Measurements from ENCODE around the gene NFKBIZ. TPM values are rescaled to one million over a fixed set of nuclear protein-coding genes. Genes with fewer than 3 reads are reported as not detected.
"Not testable (repeated sequence)": the region's sequence is repeated elsewhere in the genome, so short reads cannot be mapped to it uniquely, and the experiment has no call there.

Gene NFKBIZ
- total and polyA plus RNA-seq, 2 donors (not counting 1 experiment from before 2014, with no cell fraction given) = 14.7 to 38.8 TPM

DNA sequence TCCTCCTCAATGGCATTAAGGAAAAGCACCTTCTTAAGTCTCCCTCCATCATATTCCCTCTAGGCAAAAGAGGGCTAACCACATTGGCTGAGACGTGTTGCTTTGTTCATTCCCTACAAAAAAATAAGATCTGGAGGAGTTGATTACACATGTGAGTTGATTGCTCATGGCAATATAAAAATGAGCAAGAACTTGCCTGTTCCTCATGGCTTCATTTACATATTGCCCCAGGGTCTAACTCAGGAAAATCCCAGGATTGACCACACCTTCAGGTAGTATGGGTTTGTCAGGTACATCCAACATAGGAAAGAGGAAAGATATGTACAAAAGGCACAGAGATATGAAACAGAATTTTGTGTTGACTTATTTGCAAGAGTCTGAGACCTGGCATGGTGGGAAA, 35.5 kb downstream of the NFKBIZ start:
- H3K4me2 ChIP-seq (ENCODE audit: extremely low read depth, insufficient read depth, low read length) = no peak overlapping the region
- no peak overlapping the region for H3K9ac ChIP-seq (ENCODE audit: insufficient read depth, low read length)
- H2AFZ ChIP-seq (ENCODE audit: low read length) = no peak overlapping the region
- H3K4me3 ChIP-seq (replicated peaks in 1 of 4; ENCODE audit: control extremely low read depth in 1 of 4, insufficient read depth in 1 of 4, low read depth in 3 of 4, low read length in 4 of 4) = no peak overlapping the region
- H3K27me3 ChIP-seq (ENCODE audit: control insufficient read depth, insufficient read depth, low read length) = no peaks in the 10 kb centered on the region
- H3K4me1 ChIP-seq (ENCODE audit: control insufficient read depth, extremely low read depth, insufficient read depth, low read length) = no peaks in the 10 kb centered on the region
- no peaks in the 10 kb centered on the region for H3K9me3 ChIP-seq (ENCODE audit: control insufficient read depth, insufficient read depth, low read depth, low read length)
- DNase-seq (ENCODE audit: low read depth in 2 of 2) = no peak
- H3K79me2 ChIP-seq (ENCODE audit: control insufficient read depth, insufficient read depth, low read length) = no peaks in the 10 kb centered on the region
- no peaks in the 10 kb centered on the region for H4K20me1 ChIP-seq (ENCODE audit: control insufficient read depth, extremely low read depth, insufficient read depth, low read length)
- TF ChIP-seq EZH2 (IDR thresholded peaks at IDR 0.05; ENCODE audit: low read length, missing control alignments) = no peak
- TF ChIP-seq, protein P1, sequence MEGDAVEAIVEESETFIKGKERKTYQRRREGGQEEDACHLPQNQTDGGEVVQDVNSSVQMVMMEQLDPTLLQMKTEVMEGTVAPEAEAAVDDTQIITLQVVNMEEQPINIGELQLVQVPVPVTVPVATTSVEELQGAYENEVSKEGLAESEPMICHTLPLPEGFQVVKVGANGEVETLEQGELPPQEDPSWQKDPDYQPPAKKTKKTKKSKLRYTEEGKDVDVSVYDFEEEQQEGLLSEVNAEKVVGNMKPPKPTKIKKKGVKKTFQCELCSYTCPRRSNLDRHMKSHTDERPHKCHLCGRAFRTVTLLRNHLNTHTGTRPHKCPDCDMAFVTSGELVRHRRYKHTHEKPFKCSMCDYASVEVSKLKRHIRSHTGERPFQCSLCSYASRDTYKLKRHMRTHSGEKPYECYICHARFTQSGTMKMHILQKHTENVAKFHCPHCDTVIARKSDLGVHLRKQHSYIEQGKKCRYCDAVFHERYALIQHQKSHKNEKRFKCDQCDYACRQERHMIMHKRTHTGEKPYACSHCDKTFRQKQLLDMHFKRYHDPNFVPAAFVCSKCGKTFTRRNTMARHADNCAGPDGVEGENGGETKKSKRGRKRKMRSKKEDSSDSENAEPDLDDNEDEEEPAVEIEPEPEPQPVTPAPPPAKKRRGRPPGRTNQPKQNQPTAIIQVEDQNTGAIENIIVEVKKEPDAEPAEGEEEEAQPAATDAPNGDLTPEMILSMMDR (conservative IDR thresholded peaks at IDR 0.05 in 1 of 2, IDR thresholded peaks at IDR 0.05 in 1 of 2; ENCODE audit: low read depth in 1 of 2, low read length in 2 of 2) = no peak
- no peaks in the 10 kb centered on the region for H3K36me3 ChIP-seq (ENCODE audit: control insufficient read depth, insufficient read depth, low read length)
- H3K27ac ChIP-seq (ENCODE audit: insufficient read depth, low read length) = no peak overlapping the region

GRCh38 chr3:101885584-101885983, 36.3 kb downstream of the NFKBIZ start:
- not testable (repeated sequence) for DNase-seq (ENCODE audit: low read depth in 2 of 2); H3K4me1 ChIP-seq (ENCODE audit: control insufficient read depth, extremely low read depth, insufficient read depth, low read length); H3K36me3 ChIP-seq (ENCODE audit: control insufficient read depth, insufficient read depth, low read length); H2AFZ ChIP-seq (ENCODE audit: low read length); H4K20me1 ChIP-seq (ENCODE audit: control insufficient read depth, extremely low read depth, insufficient read depth, low read length); H3K79me2 ChIP-seq (ENCODE audit: control insufficient read depth, insufficient read depth, low read length); H3K9me3 ChIP-seq (ENCODE audit: control insufficient read depth, insufficient read depth, low read depth, low read length); H3K4me2 ChIP-seq (ENCODE audit: extremely low read depth, insufficient read depth, low read length); H3K9ac ChIP-seq (ENCODE audit: insufficient read depth, low read length); H3K4me3 ChIP-seq (replicated peaks in 1 of 4; ENCODE audit: control extremely low read depth in 1 of 4, insufficient read depth in 1 of 4, low read depth in 3 of 4, low read length in 4 of 4); H3K27me3 ChIP-seq (ENCODE audit: control insufficient read depth, insufficient read depth, low read length); H3K27ac ChIP-seq (ENCODE audit: insufficient read depth, low read length)

DNA sequence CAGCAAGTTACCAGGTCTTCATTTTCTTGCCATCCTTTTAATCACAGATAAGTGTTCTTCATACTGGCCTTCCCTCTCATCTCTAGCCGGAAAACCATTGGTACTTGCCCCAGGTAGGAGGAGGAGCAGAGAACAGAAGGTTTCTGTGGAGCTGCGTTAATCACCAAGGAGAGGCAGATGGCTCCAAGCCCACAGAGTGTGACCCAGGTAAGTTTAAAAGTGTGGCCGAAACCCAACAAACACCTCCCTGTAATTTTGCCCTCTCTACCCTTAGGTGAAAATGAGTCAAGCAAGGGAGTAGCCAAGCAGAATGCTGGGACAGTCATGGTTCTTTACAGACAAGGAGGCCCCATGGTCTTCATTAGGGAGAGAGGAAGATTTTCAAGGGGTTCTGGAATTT, 37.3 kb downstream of the NFKBIZ start:
- Histone ChIP-seq H3K4me2 (ENCODE audit: extremely low read depth, insufficient read depth, low read length) (no peak overlapping the region), H3K27ac (ENCODE audit: insufficient read depth, low read length) (no peak overlapping the region), H3K36me3 (ENCODE audit: control insufficient read depth, insufficient read depth, low read length) (no peaks in the 10 kb centered on the region), H3K9ac (ENCODE audit: insufficient read depth, low read length) (no peak overlapping the region), H3K79me2 (ENCODE audit: control insufficient read depth, insufficient read depth, low read length) (no peaks in the 10 kb centered on the region), H3K27me3 (ENCODE audit: control insufficient read depth, insufficient read depth, low read length) (no peaks in the 10 kb centered on the region), H3K4me1 (ENCODE audit: control insufficient read depth, extremely low read depth, insufficient read depth, low read length) (no peaks in the 10 kb centered on the region), H3K9me3 (ENCODE audit: control insufficient read depth, insufficient read depth, low read depth, low read length) (no peaks in the 10 kb centered on the region), H2AFZ (ENCODE audit: low read length) (no peak overlapping the region), H4K20me1 (ENCODE audit: control insufficient read depth, extremely low read depth, insufficient read depth, low read length) (no peaks in the 10 kb centered on the region), H3K4me3 (replicated peaks in 1 of 4; ENCODE audit: control extremely low read depth in 1 of 4, insufficient read depth in 1 of 4, low read depth in 3 of 4, low read length in 4 of 4) (no peak overlapping the region)
- TF ChIP-seq EZH2 (IDR thresholded peaks at IDR 0.05; ENCODE audit: low read length, missing control alignments) = no peak
- TF ChIP-seq, protein P1 (conservative IDR thresholded peaks at IDR 0.05 in 1 of 2, IDR thresholded peaks at IDR 0.05 in 1 of 2; ENCODE audit: low read depth in 1 of 2, low read length in 2 of 2) = no peak
- no peak for DNase-seq (ENCODE audit: low read depth in 2 of 2)
